HCT116 (cell line): ENCODE results near the gene TTLL10. TPM values are rescaled to one million over a fixed set of nuclear protein-coding genes. Genes with fewer than 3 reads are reported as not detected.

Experiments
- ATAC-seq: fragments of 200-7000 bp; cut with Tn5 transposase; 2 replicates; pipeline ENCODE4 v1.9.1; 2020; ENCODE audit warnings: mild to moderate bottlenecking, moderate library complexity
- BruUV-seq: library from RNA; stranded (reverse); fragments of 400-500 nt; replicated peaks from 2 replicates; lab custom pipeline; 2021; lab: Mats Ljungman, UMichigan
- CTCF ChIA-PET: fragments of 300-600 bp; sonication (Branson Sonifier 250); formaldehyde crosslinking; loops from one replicate; lab custom pipeline; 2021; ENCODE audit warnings: antibody characterized with exemption; lab: Charles Lee
- POLR2A ChIA-PET: fragments of 300-600, 350-600 bp; sonication (Branson Sonifier 250); formaldehyde crosslinking; loops from one replicate; lab custom pipeline; 2021; ENCODE audit warnings: antibody characterized with exemption; lab: Charles Lee
- RAD21 ChIA-PET, 2 experiments: fragments of 300-600 bp; sonication (Branson Sonifier 250); formaldehyde crosslinking; loops; one replicate each; lab custom pipeline; 2023; ENCODE audit warnings: low total read pairs in 2 of 2; ENCODE audit not compliant: uncharacterized antibody in 2 of 2, unreplicated experiment in 2 of 2, low non-redundant PET in 1 of 2; lab: Charles Lee
- DNase-seq: peaks from one replicate; pipeline ENCODE4 v3.0.0-alpha.2; 2010; ENCODE audit warnings: low read depth, low spot score
- H2AFZ ChIP-seq: fragments of 200-600 bp; shearing (Covaris generic), sonication (generic); 2 replicates; pipeline ENCODE4 v1.6.1; 2017; ENCODE audit warnings: low read depth, mixed run types, mixed read lengths, antibody characterized with exemption, low read length; ENCODE audit not compliant: poor library complexity, severe bottlenecking
- H3K27ac ChIP-seq: 2 replicates; pipeline ENCODE4 v1.5.1; 2012; ENCODE audit warnings: low read depth, low read length
- H3K27me3 ChIP-seq: fragments of 200-600 bp; sonication (generic); 2 replicates; pipeline ENCODE4 v1.6.1; 2016; ENCODE audit warnings: mixed run types, low read length, mixed read lengths; ENCODE audit not compliant: insufficient read depth
- H3K36me3 ChIP-seq, 2 experiments: fragments of 200-500 bp in 1 of 2; fragments of 200-600 bp in 1 of 2; sonication (Bioruptor generic) in 1 of 2; sonication (generic) in 1 of 2; 2 replicates each; pipeline versions ENCODE4 v1.5.1 to v1.6.1; 2014 to 2016; ENCODE audit warnings: low read length in 2 of 2, inconsistent platforms in 1 of 2, mixed read lengths in 1 of 2, mixed run types in 1 of 2; ENCODE audit not compliant: insufficient read depth in 2 of 2, control insufficient read depth in 1 of 2
- H3K4me1 ChIP-seq, 2 experiments: fragments of 200-600 bp in 1 of 2; sonication (generic) in 1 of 2; 2 replicates each; pipeline versions ENCODE4 v1.5.1 to v1.6.1; 2012 to 2017; ENCODE audit warnings: low read length in 2 of 2, inconsistent platforms in 1 of 2, mild to moderate bottlenecking in 1 of 2, mixed read lengths in 1 of 2, mixed run types in 1 of 2, moderate library complexity in 1 of 2; ENCODE audit not compliant: insufficient read depth in 2 of 2, control insufficient read depth in 1 of 2
- H3K4me2 ChIP-seq: fragments of 200-600 bp; sonication (generic); 2 replicates; pipeline ENCODE4 v1.6.1; 2017; ENCODE audit warnings: mixed run types, low read length, mixed read lengths
- H3K4me3 ChIP-seq, 2 experiments: fragments of 200-600 bp in 1 of 2; sonication (generic) in 1 of 2; replicated peaks in 1 of 2; 2 replicates each; pipeline ENCODE4 v1.5.1; 2011 to 2016; ENCODE audit warnings: low read length in 2 of 2, control low read depth in 1 of 2, low read depth in 1 of 2, mild to moderate bottlenecking in 1 of 2, mixed read lengths in 1 of 2, mixed run types in 1 of 2
- H3K79me2 ChIP-seq: fragments of 200-600 bp; sonication (generic); 2 replicates; pipeline ENCODE4 v1.6.1; 2017; ENCODE audit warnings: mild to moderate bottlenecking, mixed run types, low read length, moderate library complexity, mixed read lengths; ENCODE audit not compliant: insufficient read depth
- H3K9ac ChIP-seq: fragments of 200-600 bp; sonication (generic); 2 replicates; pipeline ENCODE4 v1.6.1; 2016; ENCODE audit warnings: low read length, mixed read lengths
- H3K9me2 ChIP-seq: fragments of 200-600 bp; sonication (generic), shearing (Covaris generic); 2 replicates; pipeline ENCODE4 v1.6.1; 2017; ENCODE audit warnings: mixed run types, mild to moderate bottlenecking, moderate library complexity; ENCODE audit not compliant: insufficient read depth
- H3K9me3 ChIP-seq, 2 experiments: fragments of 200-500 bp in 1 of 2; fragments of 200-600 bp in 1 of 2; sonication (Bioruptor generic) in 1 of 2; sonication (generic) in 1 of 2; 2 replicates each; pipeline ENCODE4 v1.6.1; 2014 to 2017; ENCODE audit warnings: low read length in 2 of 2, mixed read lengths in 2 of 2, inconsistent platforms in 1 of 2, low read depth in 1 of 2, mild to moderate bottlenecking in 1 of 2, mixed run types in 1 of 2, moderate library complexity in 1 of 2; ENCODE audit not compliant: control insufficient read depth in 1 of 2, insufficient read depth in 1 of 2
- H4K20me1 ChIP-seq: fragments of 200-600 bp; sonication (generic), shearing (Covaris generic); 2 replicates; pipeline ENCODE4 v1.6.1; 2017; ENCODE audit warnings: mixed run types, mild to moderate bottlenecking, moderate library complexity; ENCODE audit not compliant: insufficient read depth
- ATF3 ChIP-seq: IDR thresholded peaks from 2 replicates; pipeline ENCODE4 v1.6.1; 2012
- CBX3 ChIP-seq: IDR thresholded peaks from 2 replicates; pipeline ENCODE4 v1.6.1; 2012; ENCODE audit warnings: low read depth
- CEBPB ChIP-seq: IDR thresholded peaks from 2 replicates; pipeline ENCODE4 v1.6.1; 2012; ENCODE audit warnings: low read depth
- ELF1 ChIP-seq: IDR thresholded peaks from 2 replicates; pipeline ENCODE4 v1.6.1; 2012; ENCODE audit warnings: low read depth, borderline replicate concordance
- EZH2 ChIP-seq: fragments of 200-600 bp; sonication (generic); IDR thresholded peaks from 2 replicates; pipeline ENCODE4 v1.6.1; 2017; ENCODE audit warnings: antibody characterized with exemption, mixed run types
- JUND ChIP-seq: IDR thresholded peaks from 2 replicates; pipeline ENCODE4 v1.6.1; 2012
- POLR2A ChIP-seq: IDR thresholded peaks from 2 replicates; pipeline ENCODE4 v1.7.0; 2011; ENCODE audit warnings: borderline replicate concordance; ENCODE audit not compliant: insufficient read depth, insufficient read length; ENCODE audit errors: extremely low read depth
- POLR2AphosphoS5 ChIP-seq: IDR thresholded peaks from 2 replicates; pipeline ENCODE4 v1.6.1; 2011; ENCODE audit warnings: mild to moderate bottlenecking, low read depth, low read length, moderate library complexity
- REST ChIP-seq: IDR thresholded peaks from 2 replicates; pipeline ENCODE4 v1.6.1; 2012; ENCODE audit warnings: low read depth
- SIN3A ChIP-seq: IDR thresholded peaks from 2 replicates; pipeline ENCODE4 v1.6.1; 2012; ENCODE audit warnings: low read depth
- SP1 ChIP-seq: IDR thresholded peaks from 2 replicates; pipeline ENCODE4 v1.6.1; 2012; ENCODE audit warnings: low read depth
- SRF ChIP-seq: IDR thresholded peaks from 2 replicates; pipeline ENCODE4 v1.6.1; 2012; ENCODE audit warnings: low read depth
- TCF7L2 ChIP-seq: IDR thresholded peaks from 2 replicates; pipeline ENCODE4 v1.7.0; 2011; ENCODE audit warnings: borderline replicate concordance, inconsistent platforms; ENCODE audit not compliant: insufficient read depth, insufficient read length; ENCODE audit errors: extremely low read depth
- YY1 ChIP-seq: IDR thresholded peaks from 2 replicates; pipeline ENCODE4 v1.6.1; 2011; ENCODE audit warnings: low read length, low read depth, moderate library complexity, mild to moderate bottlenecking; ENCODE audit not compliant: insufficient replicate concordance; ENCODE audit errors: extremely low read depth
- ZBTB33 ChIP-seq: IDR thresholded peaks from 2 replicates; pipeline ENCODE4 v1.6.1; 2011; ENCODE audit warnings: mild to moderate bottlenecking, low read length, moderate library complexity; ENCODE audit not compliant: insufficient replicate concordance; ENCODE audit errors: extremely low read depth
- ZNF274 ChIP-seq: fragments of 200-500 bp; sonication (Bioruptor generic); IDR thresholded peaks from 2 replicates; pipeline ENCODE4 v1.6.1; 2014; ENCODE audit warnings: mild to moderate bottlenecking, low read depth, low read length, inconsistent platforms
- intact Hi-C: fragments of 100-400 bp; cut with micrococcal nuclease; formaldehyde crosslinking; loops from 2 replicates; pipeline ENCODE4 v1.10.0; 2022
- total RNA-seq: library from RNA; stranded (reverse); gene quantifications from one replicate; pipeline ENCODE4 v1.2.1, GENCODE V29; 2021; ENCODE audit not compliant: unreplicated experiment

TTLL10 gene
- total RNA-seq, 1 experiment from 2014 or later = 0.10 TPM

- TF ChIP-seq EZH2 (no peak), POLR2AphosphoS5 (no peak), CBX3 (no peak), ZNF274 (no peak), ELF1 (no peak), SRF (no peak), REST (no peak), JUND (no peak), YY1 (no peak), SIN3A (no peak), SP1 (no peak), ZBTB33 (no peak), CEBPB (no peak), POLR2A (no peak), TCF7L2 (no peak), ATF3 (no peak)
- TF ChIP-seq, all 23 proteins: peak for 0
- H3K36me3 ChIP-seq = no peaks in the 10 kb centered on the region
- H3K9me3 ChIP-seq = no peaks in the 10 kb centered on the region
- no peaks in the 10 kb centered on the region for H3K27me3 ChIP-seq
- no peaks in the 10 kb centered on the region for H3K9me2 ChIP-seq
- no peak for ATAC-seq
- no peak overlapping the region for H3K9ac ChIP-seq
- POLR2A ChIA-PET = no interaction called here
- peaks cover 9 to 29% of the 10 kb centered on the region in 2 experiments; a peak in 3 of 4 replicates for H3K4me1 ChIP-seq
- no peak overlapping the region for H3K27ac ChIP-seq
- CTCF ChIA-PET = no interaction called here
- intact Hi-C loops = no loop called here
- H3K4me2 ChIP-seq = no peak overlapping the region
- H3K4me3 ChIP-seq = no peak overlapping the region
- RAD21 ChIA-PET = no interaction called here
- no peaks in the 10 kb centered on the region for H4K20me1 ChIP-seq
- H3K79me2 ChIP-seq = no peaks in the 10 kb centered on the region
- DNase-seq = no peak
- no peak overlapping the region for H2AFZ ChIP-seq
- BruUV-seq = no TSS peak
Measured at GRCh38 chr1:1240348-1240732, 66.7 kb downstream of the TTLL10 start.
